HepG2 (cell line): ENCODE measurements around the gene MARF1. TPM values are rescaled to one million over a fixed set of nuclear protein-coding genes. Genes with fewer than 3 reads are reported as not detected.

Experiments
- ATAC-seq: fragments of 200-7000 bp; cut with Tn5 transposase; 3 replicates; pipeline ENCODE4 v1.9.1; 2020; ENCODE audit warnings: mild to moderate bottlenecking, moderate library complexity
- BruUV-seq: library from RNA; stranded (reverse); fragments of 400-500 nt; replicated peaks from 2 replicates; lab custom pipeline; 2021; lab: Mats Ljungman, UMichigan
- CTCF ChIA-PET: fragments of 300-600 bp; formaldehyde crosslinking; extraction: SDS; loops from one replicate; lab custom pipeline; 2021; ENCODE audit warnings: low total read pairs, inconsistent platforms, low intra/inter-chr PET ratio; lab: Yijun Ruan, JAX
- POLR2A ChIA-PET: fragments of 350-600 bp; sonication (Branson Sonifier 250); formaldehyde crosslinking; loops from one replicate; lab custom pipeline; 2020; ENCODE audit warnings: antibody characterized with exemption, inconsistent platforms; lab: Yijun Ruan, JAX
- DNase-seq: peaks from one replicate; pipeline ENCODE4 v3.0.0-alpha.2; 2015; ENCODE audit warnings: low spot score
- FAIRE-seq: peaks from 3 replicates; lab custom pipeline; 2011; peaks lifted over from hg19 to GRCh38; lab: Jason Lieb, UNC
- H2AFZ ChIP-seq: one replicate; pipeline ENCODE4 v1.6.1; 2011; ENCODE audit warnings: low read length, inconsistent platforms
- H3K27ac ChIP-seq: fragments of 300-600 bp; 3 replicates; pipeline ENCODE4 v1.8.0; 2011; ENCODE audit warnings: mixed run types, mild to moderate bottlenecking, mixed read lengths, low read length, inconsistent platforms; ENCODE audit not compliant: insufficient read depth; ENCODE audit errors: extremely low read length
- H3K27me3 ChIP-seq, 2 experiments: fragments of 200-600 bp in 1 of 2; 2 replicates in 1 of 2; 3 replicates in 1 of 2; pipeline versions ENCODE4 v1.6.0 to v1.8.0; 2011; ENCODE audit warnings: low read length in 2 of 2, mild to moderate bottlenecking in 2 of 2, moderate library complexity in 2 of 2, inconsistent platforms in 1 of 2; ENCODE audit not compliant: insufficient read depth in 2 of 2, control insufficient read depth in 1 of 2
- H3K36me3 ChIP-seq, 2 experiments: fragments of 200-600 bp in 1 of 2; replicated peaks in 1 of 2; 2 replicates in 1 of 2; 3 replicates in 1 of 2; pipeline versions ENCODE4 v1.5.1 to v1.8.0; 2011; ENCODE audit warnings: low read length in 2 of 2, inconsistent platforms in 1 of 2; ENCODE audit not compliant: insufficient read depth in 2 of 2, control insufficient read depth in 1 of 2
- H3K4me1 ChIP-seq: 2 replicates; pipeline ENCODE4 v1.5.1; 2012; ENCODE audit warnings: low read length, inconsistent platforms; ENCODE audit not compliant: insufficient read depth
- H3K4me2 ChIP-seq: 2 replicates; pipeline ENCODE4 v1.6.0; 2011; ENCODE audit warnings: low read depth, low read length, inconsistent platforms
- H3K4me3 ChIP-seq, 3 experiments: fragments of 200-600 bp in 1 of 3; sonication (generic), shearing (Covaris generic) in 1 of 3; replicated peaks in 1 of 3; 2 replicates each; pipeline ENCODE4 v1.5.1; 2011 to 2016; ENCODE audit warnings: low read length in 3 of 3, inconsistent platforms in 2 of 3, low read depth in 2 of 3, mild to moderate bottlenecking in 2 of 3, control low read depth in 1 of 3, mixed read lengths in 1 of 3; ENCODE audit not compliant: insufficient read depth in 1 of 3
- H3K79me2 ChIP-seq: one replicate; pipeline ENCODE4 v1.6.1; 2011; ENCODE audit warnings: low read length, inconsistent platforms; ENCODE audit not compliant: insufficient read depth
- H3K9ac ChIP-seq: 2 replicates; pipeline ENCODE4 v1.6.0; 2011; ENCODE audit warnings: mild to moderate bottlenecking, low read depth, low read length, inconsistent platforms; ENCODE audit not compliant: insufficient read depth
- H3K9me3 ChIP-seq: 2 replicates; pipeline ENCODE4 v1.5.1; 2012; ENCODE audit warnings: mild to moderate bottlenecking, low read length
- H4K20me1 ChIP-seq: 2 replicates; pipeline ENCODE4 v1.6.0; 2011; ENCODE audit warnings: inconsistent platforms, mild to moderate bottlenecking, low read length, moderate library complexity; ENCODE audit not compliant: insufficient read depth
- AKAP8 ChIP-seq: sonication (generic); formaldehyde crosslinking; IDR thresholded peaks from 2 replicates; pipeline ENCODE4 v1.5.1; 2020; ENCODE audit warnings: mild to moderate bottlenecking, missing genetic modification reagents
- IRX3 ChIP-seq: sonication (generic); formaldehyde crosslinking; IDR thresholded peaks from 2 replicates; pipeline ENCODE4 v1.8.1; 2023; ENCODE audit warnings: mild to moderate bottlenecking, low read depth, missing genetic modification reagents, borderline replicate concordance
- MTF1 ChIP-seq: sonication (generic); formaldehyde crosslinking; IDR thresholded peaks from 2 replicates; pipeline ENCODE4 v1.5.0; 2020; ENCODE audit warnings: missing genetic modification reagents
- POGZ ChIP-seq: sonication (generic); formaldehyde crosslinking; IDR thresholded peaks from 2 replicates; pipeline ENCODE4 v1.4.0; 2020; ENCODE audit warnings: mild to moderate bottlenecking, missing genetic modification reagents
- RORA ChIP-seq: sonication (generic); formaldehyde crosslinking; IDR thresholded peaks from 2 replicates; pipeline ENCODE4 v1.5.0; 2020; ENCODE audit warnings: mild to moderate bottlenecking, missing genetic modification reagents, moderate library complexity
- SOX5 ChIP-seq: IDR thresholded peaks from 2 replicates; pipeline ENCODE4 v1.6.1; 2016; ENCODE audit warnings: borderline replicate concordance
- ZNF136 ChIP-seq: sonication (generic); formaldehyde crosslinking; IDR thresholded peaks from 2 replicates; pipeline ENCODE4 v1.8.1; 2022; ENCODE audit warnings: low read depth, mild to moderate bottlenecking, moderate library complexity, missing genetic modification reagents
- ZSCAN22 ChIP-seq: sonication (generic); formaldehyde crosslinking; IDR thresholded peaks from 2 replicates; pipeline ENCODE4 v1.4.0; 2020; ENCODE audit warnings: mild to moderate bottlenecking, missing genetic modification reagents
- WGBS: methylation state at CpG from one replicate; pipeline ENCODE4 v1.1.6; 2017; ENCODE audit warnings: low lambda C conversion rate; 5-methylcytosine and 5-hydroxymethylcytosine counted together
- in situ Hi-C: cut with HindIII; loops from 2 replicates; pipeline ENCODE4 v1.10.0; 2017; ENCODE audit warnings: low pct_unique_long_range_greater_than_20kb; ENCODE audit not compliant: extremely low pct_ligation_motif_present
- intact Hi-C: fragments of 100-400 bp; cut with micrococcal nuclease; formaldehyde crosslinking; loops from one replicate; pipeline ENCODE4 v1.10.0; 2022; ENCODE audit not compliant: unreplicated experiment
- polyA plus RNA-seq, 8 experiments: library from polyadenylated mRNA; depleted of rRNA in 3 of 8; stranded (reverse) in 7 of 8; unstranded in 1 of 8; fragments of >200 nt; fragmentation: Illumina TruSeq in 4 of 8; extraction: Trizol in 4 of 8; gene quantifications; 2 replicates each; pipeline versions ENCODE4 v1.2.1 to v1.2.3, GENCODE V29; 2011 to 2016; ENCODE audit warnings: low read depth in 4 of 8, missing spikeins in 1 of 8, mixed read lengths in 1 of 8; ENCODE audit not compliant: insufficient read depth in 1 of 8
- total RNA-seq, 5 experiments: library from RNA; depleted of rRNA; stranded (reverse); fragments of >200 nt; fragmentation: Illumina TruSeq; extraction: Trizol; gene quantifications; 2 replicates each; pipeline ENCODE4 v1.2.3, GENCODE V29; 2016; ENCODE audit warnings: low read depth in 1 of 5
- TF ChIP-seq, protein P1 (sequence below): sonication (generic); formaldehyde crosslinking; IDR thresholded peaks from 2 replicates; pipeline ENCODE4 v1.8.1; 2022; ENCODE audit warnings: mild to moderate bottlenecking, missing genetic modification reagents
- TF ChIP-seq, protein P2 (sequence below): sonication (generic); formaldehyde crosslinking; conservative IDR thresholded peaks from 2 replicates; pipeline ENCODE4 v1.4.0; 2020; ENCODE audit warnings: mild to moderate bottlenecking, missing genetic modification reagents, moderate library complexity
- TF ChIP-seq, protein P3 (sequence below): sonication (generic); formaldehyde crosslinking; IDR thresholded peaks from 2 replicates; pipeline ENCODE4 v1.5.0; 2020; ENCODE audit warnings: missing genetic modification reagents
- TF ChIP-seq, protein P4 (sequence below): sonication (generic); formaldehyde crosslinking; IDR thresholded peaks from 2 replicates; pipeline ENCODE4 v1.8.0; 2022; ENCODE audit warnings: mild to moderate bottlenecking, missing genetic modification reagents

MARF1 gene
- total and polyA plus RNA-seq, 2 of the 13 experiments (the other 11 are each of a cell fraction or from before 2014, with no cell fraction given), result 8.7 to 20.7 TPM

DNA sequence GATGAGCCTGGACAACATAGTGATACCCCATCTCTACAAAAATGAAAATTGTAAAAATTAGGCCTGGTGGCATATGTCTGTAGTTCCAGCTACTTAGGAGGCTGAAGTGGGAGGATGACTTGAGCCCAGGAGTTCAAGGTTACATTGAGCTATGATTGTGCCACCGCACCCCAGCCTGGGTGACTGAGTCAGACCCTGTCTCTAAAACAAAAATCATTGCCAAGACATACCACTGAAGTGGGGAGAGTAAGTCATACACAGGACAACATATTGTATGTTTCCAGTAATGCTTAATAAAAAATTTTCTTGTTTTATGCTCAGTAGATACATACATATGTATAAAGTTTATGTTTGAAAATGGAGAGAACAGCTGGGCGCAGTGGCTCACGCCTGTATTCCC lies 46.3 kb upstream of the MARF1 start:
- no peak overlapping the region for H3K4me3 ChIP-seq
- H3K27me3 ChIP-seq, result no peaks in the 10 kb centered on the region
- WGBS, result 97% methylated on average over 3 of the region's 3 CpGs
- no peaks in the 10 kb centered on the region for H3K79me2 ChIP-seq
- no peaks in the 10 kb centered on the region for H3K4me1 ChIP-seq
- no TSS peak for BruUV-seq
- ChIA-PET POLR2A (no interaction called here), CTCF (no interaction called here)
- DNase-seq (no peak), FAIRE-seq (peak; percentile 56), ATAC-seq (no peak)
- no peak overlapping the region for H3K4me2 ChIP-seq
- intact Hi-C loops, result no loop called here
- no peaks in the 10 kb centered on the region for H3K9me3 ChIP-seq
- TF ChIP-seq ZSCAN22, result no peak
- TF ChIP-seq, protein P1, sequence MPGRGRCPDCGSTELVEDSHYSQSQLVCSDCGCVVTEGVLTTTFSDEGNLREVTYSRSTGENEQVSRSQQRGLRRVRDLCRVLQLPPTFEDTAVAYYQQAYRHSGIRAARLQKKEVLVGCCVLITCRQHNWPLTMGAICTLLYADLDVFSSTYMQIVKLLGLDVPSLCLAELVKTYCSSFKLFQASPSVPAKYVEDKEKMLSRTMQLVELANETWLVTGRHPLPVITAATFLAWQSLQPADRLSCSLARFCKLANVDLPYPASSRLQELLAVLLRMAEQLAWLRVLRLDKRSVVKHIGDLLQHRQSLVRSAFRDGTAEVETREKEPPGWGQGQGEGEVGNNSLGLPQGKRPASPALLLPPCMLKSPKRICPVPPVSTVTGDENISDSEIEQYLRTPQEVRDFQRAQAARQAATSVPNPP (CRISPR knock-in tag), result no peak
- peaks cover 64 to 90% of the 10 kb centered on the region in 2 experiments for H3K36me3 ChIP-seq
- in situ Hi-C loops, result no loop called here
- H4K20me1 ChIP-seq, result no peaks in the 10 kb centered on the region
- no peak overlapping the region for H3K9ac ChIP-seq
- no peak overlapping the region for H3K27ac ChIP-seq
- H2AFZ ChIP-seq, result no peak overlapping the region

DNA sequence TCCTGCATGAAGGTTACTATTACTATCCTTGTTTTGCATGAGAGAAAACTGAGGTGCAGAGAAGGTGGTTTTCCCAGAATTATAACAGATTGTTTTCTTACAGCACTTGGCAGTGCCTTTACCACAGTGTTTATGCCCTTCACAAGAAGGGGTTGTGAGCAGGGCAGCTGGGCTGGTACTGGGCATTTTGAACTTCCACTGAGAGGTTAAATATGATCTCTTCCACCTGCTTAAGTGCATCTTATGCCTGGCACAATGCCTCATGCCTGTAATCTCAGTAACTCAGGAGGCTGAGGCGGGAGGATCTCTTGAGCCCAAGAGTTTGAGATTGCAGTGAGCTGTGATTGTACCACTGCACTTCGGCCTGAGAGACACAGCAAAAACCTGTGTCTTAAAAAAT lies 43.3 kb upstream of the MARF1 start:
- ChIA-PET CTCF (no interaction called here), POLR2A (no interaction called here)
- BruUV-seq, result no TSS peak
- no peak overlapping the region for H3K4me2 ChIP-seq
- peaks cover 12% of the 10 kb centered on the region for H3K4me1 ChIP-seq
- ATAC-seq (no peak), FAIRE-seq (no peak), DNase-seq (no peak)
- H2AFZ ChIP-seq, result no peak overlapping the region
- no peaks in the 10 kb centered on the region for H3K9me3 ChIP-seq
- in situ Hi-C loops, result no loop called here
- intact Hi-C loops, result no loop called here
- H4K20me1 ChIP-seq, result no peaks in the 10 kb centered on the region
- H3K79me2 ChIP-seq, result no peaks in the 10 kb centered on the region
- 100% methylated on average over 2 of the region's 2 CpGs for WGBS
- no peak overlapping the region for H3K4me3 ChIP-seq
- H3K9ac ChIP-seq, result no peak overlapping the region
- no peak overlapping the region for H3K27ac ChIP-seq
- H3K36me3 ChIP-seq, result peaks cover 53 to 82% of the 10 kb centered on the region in 2 experiments
- no peaks in the 10 kb centered on the region for H3K27me3 ChIP-seq
- TF ChIP-seq MTF1 (CRISPR knock-in tag) (no peak), POGZ (CRISPR knock-in tag) (no peak), AKAP8 (CRISPR knock-in tag) (no peak), IRX3 (no peak), ZNF136 (CRISPR knock-in tag) (no peak), RORA (CRISPR knock-in tag) (no peak), SOX5 (CRISPR knock-in tag) (no peak)
- TF ChIP-seq, protein P2, sequence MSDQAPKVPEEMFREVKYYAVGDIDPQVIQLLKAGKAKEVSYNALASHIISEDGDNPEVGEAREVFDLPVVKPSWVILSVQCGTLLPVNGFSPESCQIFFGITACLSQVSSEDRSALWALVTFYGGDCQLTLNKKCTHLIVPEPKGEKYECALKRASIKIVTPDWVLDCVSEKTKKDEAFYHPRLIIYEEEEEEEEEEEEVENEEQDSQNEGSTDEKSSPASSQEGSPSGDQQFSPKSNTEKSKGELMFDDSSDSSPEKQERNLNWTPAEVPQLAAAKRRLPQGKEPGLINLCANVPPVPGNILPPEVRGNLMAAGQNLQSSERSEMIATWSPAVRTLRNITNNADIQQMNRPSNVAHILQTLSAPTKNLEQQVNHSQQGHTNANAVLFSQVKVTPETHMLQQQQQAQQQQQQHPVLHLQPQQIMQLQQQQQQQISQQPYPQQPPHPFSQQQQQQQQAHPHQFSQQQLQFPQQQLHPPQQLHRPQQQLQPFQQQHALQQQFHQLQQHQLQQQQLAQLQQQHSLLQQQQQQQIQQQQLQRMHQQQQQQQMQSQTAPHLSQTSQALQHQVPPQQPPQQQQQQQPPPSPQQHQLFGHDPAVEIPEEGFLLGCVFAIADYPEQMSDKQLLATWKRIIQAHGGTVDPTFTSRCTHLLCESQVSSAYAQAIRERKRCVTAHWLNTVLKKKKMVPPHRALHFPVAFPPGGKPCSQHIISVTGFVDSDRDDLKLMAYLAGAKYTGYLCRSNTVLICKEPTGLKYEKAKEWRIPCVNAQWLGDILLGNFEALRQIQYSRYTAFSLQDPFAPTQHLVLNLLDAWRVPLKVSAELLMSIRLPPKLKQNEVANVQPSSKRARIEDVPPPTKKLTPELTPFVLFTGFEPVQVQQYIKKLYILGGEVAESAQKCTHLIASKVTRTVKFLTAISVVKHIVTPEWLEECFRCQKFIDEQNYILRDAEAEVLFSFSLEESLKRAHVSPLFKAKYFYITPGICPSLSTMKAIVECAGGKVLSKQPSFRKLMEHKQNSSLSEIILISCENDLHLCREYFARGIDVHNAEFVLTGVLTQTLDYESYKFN, result no peak
- TF ChIP-seq, protein P3, sequence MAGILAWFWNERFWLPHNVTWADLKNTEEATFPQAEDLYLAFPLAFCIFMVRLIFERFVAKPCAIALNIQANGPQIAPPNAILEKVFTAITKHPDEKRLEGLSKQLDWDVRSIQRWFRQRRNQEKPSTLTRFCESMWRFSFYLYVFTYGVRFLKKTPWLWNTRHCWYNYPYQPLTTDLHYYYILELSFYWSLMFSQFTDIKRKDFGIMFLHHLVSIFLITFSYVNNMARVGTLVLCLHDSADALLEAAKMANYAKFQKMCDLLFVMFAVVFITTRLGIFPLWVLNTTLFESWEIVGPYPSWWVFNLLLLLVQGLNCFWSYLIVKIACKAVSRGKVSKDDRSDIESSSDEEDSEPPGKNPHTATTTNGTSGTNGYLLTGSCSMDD (CRISPR knock-in tag), result no peak
- TF ChIP-seq, protein P4, sequence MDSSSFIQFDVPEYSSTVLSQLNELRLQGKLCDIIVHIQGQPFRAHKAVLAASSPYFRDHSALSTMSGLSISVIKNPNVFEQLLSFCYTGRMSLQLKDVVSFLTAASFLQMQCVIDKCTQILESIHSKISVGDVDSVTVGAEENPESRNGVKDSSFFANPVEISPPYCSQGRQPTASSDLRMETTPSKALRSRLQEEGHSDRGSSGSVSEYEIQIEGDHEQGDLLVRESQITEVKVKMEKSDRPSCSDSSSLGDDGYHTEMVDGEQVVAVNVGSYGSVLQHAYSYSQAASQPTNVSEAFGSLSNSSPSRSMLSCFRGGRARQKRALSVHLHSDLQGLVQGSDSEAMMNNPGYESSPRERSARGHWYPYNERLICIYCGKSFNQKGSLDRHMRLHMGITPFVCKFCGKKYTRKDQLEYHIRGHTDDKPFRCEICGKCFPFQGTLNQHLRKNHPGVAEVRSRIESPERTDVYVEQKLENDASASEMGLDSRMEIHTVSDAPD (CRISPR knock-in tag), result no peak
